GM12874 (cell line): ENCODE measurements around the gene CNTD1.

Experiments used
- TF ChIP-seq, protein P1 (sequence below): IDR thresholded peaks from 2 replicates; pipeline ENCODE4 v1.5.1; 2011; ENCODE audit warnings: low read depth, mild to moderate bottlenecking, control low read depth, low read length, moderate library complexity; ENCODE audit not compliant: insufficient read depth

Gene CNTD1

GRCh38 chr17:42798383-42799380 lies at the start of gene CNTD1, which contains the start of gene COA3:
Gene CNTD1 (plus strand): TSS chr17:42798861. CDS start chr17:42799068, 207 bp downstream.
Gene COA3 (minus strand): TSS chr17:42798704. CDS start chr17:42798681, 23 bp downstream.
- TF ChIP-seq, protein P1, sequence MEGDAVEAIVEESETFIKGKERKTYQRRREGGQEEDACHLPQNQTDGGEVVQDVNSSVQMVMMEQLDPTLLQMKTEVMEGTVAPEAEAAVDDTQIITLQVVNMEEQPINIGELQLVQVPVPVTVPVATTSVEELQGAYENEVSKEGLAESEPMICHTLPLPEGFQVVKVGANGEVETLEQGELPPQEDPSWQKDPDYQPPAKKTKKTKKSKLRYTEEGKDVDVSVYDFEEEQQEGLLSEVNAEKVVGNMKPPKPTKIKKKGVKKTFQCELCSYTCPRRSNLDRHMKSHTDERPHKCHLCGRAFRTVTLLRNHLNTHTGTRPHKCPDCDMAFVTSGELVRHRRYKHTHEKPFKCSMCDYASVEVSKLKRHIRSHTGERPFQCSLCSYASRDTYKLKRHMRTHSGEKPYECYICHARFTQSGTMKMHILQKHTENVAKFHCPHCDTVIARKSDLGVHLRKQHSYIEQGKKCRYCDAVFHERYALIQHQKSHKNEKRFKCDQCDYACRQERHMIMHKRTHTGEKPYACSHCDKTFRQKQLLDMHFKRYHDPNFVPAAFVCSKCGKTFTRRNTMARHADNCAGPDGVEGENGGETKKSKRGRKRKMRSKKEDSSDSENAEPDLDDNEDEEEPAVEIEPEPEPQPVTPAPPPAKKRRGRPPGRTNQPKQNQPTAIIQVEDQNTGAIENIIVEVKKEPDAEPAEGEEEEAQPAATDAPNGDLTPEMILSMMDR, result no peak

DNA sequence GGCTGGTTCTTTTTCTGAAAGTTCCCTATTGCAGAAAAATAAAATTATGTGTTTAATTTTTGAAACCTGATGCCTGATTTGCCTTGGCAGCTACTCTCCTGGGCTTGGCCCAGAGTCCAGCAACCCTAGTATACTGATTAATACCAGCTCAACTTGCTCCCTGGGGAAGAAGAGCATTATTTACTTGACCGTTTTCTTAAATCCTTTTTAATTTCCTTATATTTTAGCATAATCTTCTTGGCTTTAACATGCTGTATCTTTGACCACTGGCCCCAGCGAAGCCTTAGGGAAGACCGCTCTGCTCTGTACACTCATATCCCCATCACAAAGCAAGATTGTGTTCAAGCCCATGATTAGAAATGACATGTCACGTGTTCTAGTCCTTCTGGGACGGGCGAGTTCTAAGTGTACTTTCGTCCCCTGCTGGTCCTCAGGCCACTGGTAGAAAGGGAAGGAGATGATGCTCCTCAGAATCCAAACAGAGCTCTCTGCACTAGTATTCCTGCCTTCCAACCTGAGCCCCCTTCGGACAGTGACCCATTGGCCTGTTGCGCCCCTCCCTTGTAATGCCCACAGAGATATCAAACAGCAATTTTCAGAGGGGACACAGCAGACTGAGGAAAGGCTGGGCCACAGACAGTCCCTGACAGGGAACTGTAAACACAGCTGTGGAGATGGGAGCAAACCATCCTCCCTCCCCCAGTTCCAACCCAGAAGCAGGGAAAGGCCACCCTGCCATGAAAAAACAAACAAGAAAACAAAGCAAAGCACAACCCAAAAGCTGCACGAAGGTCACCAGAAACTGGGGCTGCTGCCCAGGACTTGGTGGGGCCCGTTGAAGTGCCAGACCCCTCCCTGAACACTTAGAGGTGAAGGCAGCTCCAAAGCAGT lies 49.5 kb upstream of the CNTD1 start:
- TF ChIP-seq, protein P1, result no peak

GRCh38 chr17:42750739-42751344 lies 47.8 kb upstream of the CNTD1 start:
- TF ChIP-seq, protein P1, result no peak

DNA sequence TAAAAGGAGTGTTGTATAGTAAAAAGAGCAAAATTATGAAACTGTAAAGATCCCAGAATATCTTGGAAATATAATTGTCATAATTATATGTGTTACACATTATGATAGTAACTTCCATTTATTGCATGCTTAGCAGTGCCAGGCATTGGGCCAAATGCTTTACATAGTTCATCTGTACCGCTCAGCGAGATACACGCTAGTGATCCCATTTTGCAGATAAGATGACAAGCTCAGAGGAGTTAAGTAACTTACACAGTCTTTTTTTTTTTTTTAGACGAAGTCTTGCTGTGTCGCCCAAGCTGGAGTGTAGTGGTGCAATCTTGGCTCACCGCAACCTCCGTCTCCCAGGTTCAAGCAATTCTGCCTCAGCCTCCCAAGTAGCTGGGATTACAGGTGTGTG lies 47.0 kb upstream of the CNTD1 start:
- TF ChIP-seq, protein P1, result no peak

DNA sequence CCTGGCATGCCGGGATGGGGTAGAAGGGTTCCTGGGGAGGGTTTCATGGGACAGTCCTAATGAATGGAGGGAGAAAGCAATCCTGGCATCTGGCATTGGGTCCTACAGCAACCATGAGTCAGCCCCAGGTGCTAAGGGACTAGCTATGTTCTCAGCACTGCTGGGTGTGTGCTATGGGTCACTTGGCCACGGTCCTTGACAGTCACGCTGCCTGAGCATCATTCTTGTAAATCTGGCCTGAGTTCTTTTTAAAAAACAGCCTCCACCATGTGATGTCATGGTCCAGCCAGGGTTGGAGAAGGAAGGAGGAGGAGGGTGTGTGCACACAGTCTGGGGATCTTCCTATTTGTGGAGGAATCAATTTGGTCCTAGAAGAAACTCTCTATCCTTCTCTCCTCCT lies 43.9 kb upstream of the CNTD1 start:
- TF ChIP-seq, protein P1, result no peak

- TF ChIP-seq, protein P1, result no peak
Measured at GRCh38 chr17:42759982-42760651, 38.5 kb upstream of the CNTD1 start.
